Stimulated activated memory B cell treated with anti-CD40 and anti-IgM and Interleukin-4, amounts not matched to agents 10 μg/mL and 1 μg/mL and 100 μg/mL, for 72 hours (primary cell): ENCODE data around the gene ACTR1A.

ENCODE experiments used
- ATAC-seq: fragments of 150-1000 bp; cut with Tn5 transposase; 2 replicates; pipeline ENCODE4 v1.10.0; 2021
- H3K27ac Mint-ChIP-seq: one replicate; pipeline ENCODE4 v1.8.0; 2022; ENCODE audit warnings: mild to moderate bottlenecking, mixed read lengths
- H3K27me3 Mint-ChIP-seq: one replicate; pipeline ENCODE4 v1.8.0; 2022; ENCODE audit warnings: mixed read lengths
- H3K36me3 Mint-ChIP-seq: one replicate; pipeline ENCODE4 v1.8.0; 2022; ENCODE audit warnings: mixed read lengths
- H3K4me1 Mint-ChIP-seq: one replicate; pipeline ENCODE4 v1.8.0; 2022; ENCODE audit warnings: mixed read lengths
- H3K4me3 Mint-ChIP-seq: one replicate; pipeline ENCODE4 v1.8.0; 2022; ENCODE audit warnings: mild to moderate bottlenecking, moderate library complexity, mixed read lengths
- H3K9me3 Mint-ChIP-seq: one replicate; pipeline ENCODE4 v1.8.0; 2022; ENCODE audit warnings: mixed read lengths

ACTR1A gene

GRCh38 chr10:102527546-102527945, 25.0 kb upstream of the ACTR1A start:
- Mint-ChIP-seq H3K4me3 (no peak overlapping the region), H3K27ac (no peak overlapping the region), H3K9me3 (no peaks in the 10 kb centered on the region), H3K36me3 (peaks cover 31% of the 10 kb centered on the region), H3K27me3 (no peaks in the 10 kb centered on the region), H3K4me1 (peaks cover 7% of the 10 kb centered on the region)
- ATAC-seq: no peak

DNA sequence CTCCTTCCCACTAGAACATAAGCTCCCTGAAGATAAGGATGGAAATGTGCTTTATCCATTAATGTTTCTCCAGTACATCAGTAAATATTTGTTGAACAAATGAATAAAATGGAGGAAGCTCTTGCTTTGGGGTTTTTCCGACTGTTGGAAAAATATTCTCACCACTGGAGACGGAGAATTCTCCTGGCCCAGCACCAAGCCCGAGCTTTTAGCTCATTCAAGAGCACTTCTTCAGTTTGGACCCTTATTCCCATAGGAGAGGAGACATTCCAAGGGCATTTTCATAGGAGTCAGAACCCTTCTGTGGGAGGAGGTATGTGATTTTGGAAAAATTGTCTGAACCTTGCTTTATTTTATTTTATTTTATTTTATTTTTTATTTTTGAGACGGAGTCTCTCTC, 22.2 kb upstream of the ACTR1A start:
- Mint-ChIP-seq H3K4me1 (no peaks in the 10 kb centered on the region), H3K4me3 (no peak overlapping the region), H3K9me3 (no peaks in the 10 kb centered on the region), H3K36me3 (peaks cover 46% of the 10 kb centered on the region), H3K27me3 (no peaks in the 10 kb centered on the region), H3K27ac (no peak overlapping the region)
- no peak for ATAC-seq

DNA sequence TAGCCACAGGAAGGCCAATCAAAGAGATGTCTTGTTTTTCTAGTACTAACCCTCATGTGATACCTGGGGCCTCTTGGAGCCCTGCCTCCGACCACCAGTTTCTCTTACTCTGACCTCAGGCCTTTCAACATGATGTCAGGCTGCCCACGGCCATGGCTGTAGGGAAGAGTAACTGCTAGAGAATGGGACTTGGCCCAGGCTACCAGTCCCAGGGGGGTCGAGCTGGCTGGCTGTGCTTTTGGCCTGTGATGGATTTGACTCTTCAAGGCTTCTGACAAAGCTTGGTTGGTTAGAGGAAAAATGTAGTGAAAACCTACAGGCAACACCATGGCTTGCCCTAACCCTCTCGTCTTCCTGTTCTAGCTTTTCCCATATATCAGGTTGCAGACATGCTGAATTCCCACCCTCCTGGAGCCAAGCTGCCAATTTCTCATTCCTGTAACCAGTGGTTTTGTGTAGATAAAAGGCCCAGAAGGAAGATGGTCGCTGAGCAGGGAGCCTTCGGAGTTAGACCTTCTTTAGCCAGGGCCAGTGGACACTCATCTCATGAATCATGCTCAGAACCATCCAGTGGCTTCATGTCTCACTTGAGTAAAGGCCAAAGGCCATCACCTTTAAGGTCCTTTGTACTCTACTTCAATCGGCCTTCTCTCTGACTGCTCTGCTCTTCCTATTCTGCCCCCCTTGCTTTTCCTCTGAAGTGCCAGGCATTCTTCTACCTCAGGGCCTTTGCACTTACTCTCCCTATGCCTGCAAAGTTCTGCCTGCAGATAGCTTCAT, 20.9 kb upstream of the ACTR1A start:
- no peaks in the 10 kb centered on the region for H3K27me3 Mint-ChIP-seq
- no peaks in the 10 kb centered on the region for H3K4me1 Mint-ChIP-seq
- H3K36me3 Mint-ChIP-seq: peaks cover 46% of the 10 kb centered on the region
- no peak for ATAC-seq
- no peak overlapping the region for H3K4me3 Mint-ChIP-seq
- H3K27ac Mint-ChIP-seq: no peak overlapping the region
- H3K9me3 Mint-ChIP-seq: no peaks in the 10 kb centered on the region

GRCh38 chr10:102522874-102523249, 20.4 kb upstream of the ACTR1A start:
- no peak for ATAC-seq
- Mint-ChIP-seq H3K4me1 (no peaks in the 10 kb centered on the region), H3K27me3 (no peaks in the 10 kb centered on the region), H3K9me3 (no peaks in the 10 kb centered on the region), H3K27ac (no peak overlapping the region), H3K36me3 (peaks cover 46% of the 10 kb centered on the region), H3K4me3 (no peak overlapping the region)

- H3K9me3 Mint-ChIP-seq: no peaks in the 10 kb centered on the region
- H3K36me3 Mint-ChIP-seq: peaks cover 39% of the 10 kb centered on the region
- no peaks in the 10 kb centered on the region for H3K4me1 Mint-ChIP-seq
- H3K4me3 Mint-ChIP-seq: no peak overlapping the region
- H3K27me3 Mint-ChIP-seq: no peaks in the 10 kb centered on the region
- no peak overlapping the region for H3K27ac Mint-ChIP-seq
- no peak for ATAC-seq
Observed at GRCh38 chr10:102519246-102519825, 16.8 kb upstream of the ACTR1A start.

- Mint-ChIP-seq H3K4me1 (no peaks in the 10 kb centered on the region), H3K4me3 (no peak overlapping the region), H3K27me3 (no peaks in the 10 kb centered on the region), H3K36me3 (peaks cover 35% of the 10 kb centered on the region), H3K9me3 (no peaks in the 10 kb centered on the region), H3K27ac (no peak overlapping the region)
- no peak for ATAC-seq
Observed at GRCh38 chr10:102517553-102517952, 15.0 kb upstream of the ACTR1A start.

DNA sequence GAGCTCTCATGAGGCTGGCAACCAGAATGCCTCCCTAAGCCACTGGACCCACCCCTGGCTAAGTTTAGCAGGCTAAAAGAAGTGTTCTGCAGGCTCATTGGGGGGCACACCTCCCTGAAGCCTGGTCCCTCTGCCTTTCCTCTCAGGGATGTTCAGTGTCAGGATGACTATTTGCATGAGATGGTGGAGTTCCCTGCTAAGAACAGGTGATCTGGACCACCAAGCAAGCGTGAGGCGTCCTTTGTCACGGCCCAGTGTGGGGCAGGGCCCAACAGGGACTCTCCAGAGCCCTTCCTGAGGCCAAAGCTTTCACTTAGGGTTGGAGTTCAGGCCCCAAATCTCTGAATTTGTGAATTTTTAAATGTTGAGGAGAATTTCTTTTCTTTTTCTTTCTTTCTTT, 13.2 kb upstream of the ACTR1A start:
- peaks cover 13% of the 10 kb centered on the region for H3K4me1 Mint-ChIP-seq
- no peak overlapping the region for H3K4me3 Mint-ChIP-seq
- H3K27me3 Mint-ChIP-seq: no peaks in the 10 kb centered on the region
- peaks cover 23% of the 10 kb centered on the region for H3K36me3 Mint-ChIP-seq
- no peak for ATAC-seq
- no peak overlapping the region for H3K27ac Mint-ChIP-seq
- H3K9me3 Mint-ChIP-seq: no peaks in the 10 kb centered on the region

DNA sequence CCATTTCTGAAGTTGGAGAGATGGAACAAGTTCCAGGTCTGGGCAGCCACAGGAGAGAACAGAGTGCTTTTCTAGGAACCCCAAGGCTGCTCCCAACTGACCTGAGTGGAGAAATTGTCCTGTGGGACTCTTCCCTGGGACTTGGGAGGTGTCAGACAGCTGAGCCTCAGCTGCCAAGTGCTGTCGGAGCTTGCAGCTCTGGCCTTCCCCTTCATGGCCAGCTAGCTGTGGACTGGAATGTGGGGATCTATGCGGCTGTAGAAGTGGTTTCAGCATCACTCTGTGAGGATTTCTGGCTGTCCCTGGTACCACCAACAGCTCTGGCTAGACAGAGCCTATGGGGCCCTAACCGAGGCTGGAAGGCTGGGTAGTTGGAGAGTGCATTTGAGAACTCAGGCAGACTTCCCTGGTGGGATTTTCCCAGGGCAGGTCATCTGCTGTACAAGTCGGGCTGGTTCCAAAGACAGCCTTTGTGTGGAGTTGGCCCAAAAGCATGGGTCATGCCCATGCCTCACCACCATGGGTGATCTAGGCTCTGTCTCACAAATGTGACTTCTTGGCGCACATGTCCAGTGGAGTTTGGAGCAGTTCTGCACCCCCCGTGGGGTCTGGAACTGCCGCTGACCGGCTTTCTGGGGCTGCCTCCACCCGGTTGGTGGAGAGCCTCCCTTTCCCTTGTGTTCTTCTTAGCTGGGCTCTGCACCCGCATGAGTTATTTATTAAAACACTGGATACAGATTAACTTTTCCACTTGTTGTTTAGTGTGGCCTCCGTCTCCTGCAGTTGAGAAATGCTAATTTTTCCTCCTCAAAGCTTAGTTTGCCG, 12.2 kb upstream of the ACTR1A start:
- no peaks in the 10 kb centered on the region for H3K27me3 Mint-ChIP-seq
- no peak overlapping the region for H3K27ac Mint-ChIP-seq
- H3K9me3 Mint-ChIP-seq: no peaks in the 10 kb centered on the region
- peaks cover 18% of the 10 kb centered on the region for H3K36me3 Mint-ChIP-seq
- no peak overlapping the region for H3K4me3 Mint-ChIP-seq
- no peak for ATAC-seq
- H3K4me1 Mint-ChIP-seq: peaks cover 13% of the 10 kb centered on the region

DNA sequence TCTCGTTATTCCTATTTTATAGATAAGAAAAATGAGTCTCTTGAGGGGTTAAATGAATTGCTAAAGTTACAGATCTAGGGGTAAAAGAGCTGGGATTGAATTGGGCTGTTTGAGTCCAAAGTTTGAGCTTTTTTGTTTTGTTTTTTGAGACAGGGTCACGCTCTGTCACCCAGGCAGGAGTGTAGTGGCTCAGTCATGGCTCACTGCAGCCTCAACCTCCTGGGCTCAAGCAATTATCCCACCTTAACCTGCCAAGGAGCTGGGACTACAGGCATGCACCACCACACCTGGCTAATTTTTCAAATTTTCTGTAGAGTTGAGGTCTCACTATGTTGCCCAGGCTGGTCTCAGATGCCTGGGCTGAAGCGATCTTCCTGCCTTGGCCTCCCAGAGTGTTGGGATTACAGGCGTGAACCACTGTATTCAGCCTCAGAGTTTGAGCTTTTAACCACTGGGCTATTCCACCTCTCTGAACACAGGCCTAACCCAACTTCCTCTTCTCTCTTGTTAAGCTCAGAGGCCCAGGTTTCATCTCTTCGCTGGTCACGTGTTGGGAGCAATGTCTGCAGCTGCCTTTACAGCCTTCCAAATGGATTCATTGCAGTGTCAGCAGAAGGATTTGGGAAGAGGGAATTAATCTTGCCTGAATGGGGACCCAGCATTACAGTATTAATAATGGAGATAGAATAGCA, 9.2 kb upstream of the ACTR1A start:
- Mint-ChIP-seq H3K4me1 (peaks cover 20% of the 10 kb centered on the region), H3K27ac (peak overlapping the region; percentile 86)
- ATAC-seq: peak; percentile 99

GRCh38 chr10:102509387-102509786, 6.9 kb upstream of the ACTR1A start:
- Mint-ChIP-seq H3K4me3 (no peak overlapping the region), H3K27me3 (no peaks in the 10 kb centered on the region), H3K9me3 (no peaks in the 10 kb centered on the region), H3K27ac (peak overlapping the region; percentile 18), H3K4me1 (peaks cover 34% of the 10 kb centered on the region), H3K36me3 (peaks cover 11% of the 10 kb centered on the region)
- ATAC-seq: no peak

More for the DNA sequence above, 9.2 kb upstream of the ACTR1A start:
- Mint-ChIP-seq H3K27me3 (no peaks in the 10 kb centered on the region), H3K9me3 (no peaks in the 10 kb centered on the region), H3K4me3 (no peak overlapping the region), H3K36me3 (peaks cover 11% of the 10 kb centered on the region)

DNA sequence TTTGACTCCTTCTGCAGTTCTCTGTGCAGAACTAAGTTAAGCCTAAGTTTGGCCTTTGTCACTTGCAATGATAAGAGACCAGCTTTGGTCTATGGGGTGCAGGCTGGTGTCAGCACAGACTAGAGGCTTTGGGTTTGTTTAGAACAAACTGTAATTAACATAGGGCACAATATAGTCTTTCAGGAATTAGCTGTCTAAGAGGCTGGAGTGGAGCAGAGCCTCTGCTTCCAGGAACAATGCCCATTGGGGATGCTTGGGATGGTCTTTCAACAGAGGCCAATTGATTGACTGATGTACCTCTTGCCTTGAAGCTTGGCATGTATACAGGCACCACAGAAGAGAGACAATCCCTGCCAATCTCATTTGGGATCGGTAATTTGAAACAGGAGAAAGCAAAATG, 6.0 kb upstream of the ACTR1A start:
- H3K4me3 Mint-ChIP-seq: no peak overlapping the region
- peaks cover 38% of the 10 kb centered on the region for H3K4me1 Mint-ChIP-seq
- H3K36me3 Mint-ChIP-seq: peaks cover 5% of the 10 kb centered on the region
- peak overlapping the region; percentile 18 for H3K27ac Mint-ChIP-seq
- no peak for ATAC-seq
- no peaks in the 10 kb centered on the region for H3K27me3 Mint-ChIP-seq
- no peaks in the 10 kb centered on the region for H3K9me3 Mint-ChIP-seq

DNA sequence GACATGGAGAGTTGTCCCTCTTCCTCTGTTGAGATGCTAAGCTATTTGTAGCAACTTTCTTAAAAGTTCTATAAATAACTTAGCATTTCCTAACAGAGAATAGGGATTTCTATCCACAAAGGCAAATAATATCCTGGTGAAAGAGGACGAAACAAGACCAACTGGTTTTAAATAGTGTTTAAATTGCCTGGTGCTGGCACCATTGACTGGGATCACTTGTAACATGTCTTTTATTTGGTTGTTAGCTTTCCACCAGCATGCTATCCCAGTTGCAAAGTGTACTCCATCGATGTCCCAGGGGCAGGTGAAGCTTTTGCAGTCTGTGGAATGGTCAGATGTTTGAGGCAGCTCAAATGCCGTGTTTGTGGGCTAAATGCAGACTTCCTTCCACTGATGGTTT, 5.0 kb upstream of the ACTR1A start:
- peaks cover 38% of the 10 kb centered on the region for H3K4me1 Mint-ChIP-seq
- no peaks in the 10 kb centered on the region for H3K36me3 Mint-ChIP-seq
- no peaks in the 10 kb centered on the region for H3K9me3 Mint-ChIP-seq
- ATAC-seq: no peak
- no peaks in the 10 kb centered on the region for H3K27me3 Mint-ChIP-seq
- H3K27ac Mint-ChIP-seq: peak overlapping the region; percentile 20
- no peak overlapping the region for H3K4me3 Mint-ChIP-seq

DNA sequence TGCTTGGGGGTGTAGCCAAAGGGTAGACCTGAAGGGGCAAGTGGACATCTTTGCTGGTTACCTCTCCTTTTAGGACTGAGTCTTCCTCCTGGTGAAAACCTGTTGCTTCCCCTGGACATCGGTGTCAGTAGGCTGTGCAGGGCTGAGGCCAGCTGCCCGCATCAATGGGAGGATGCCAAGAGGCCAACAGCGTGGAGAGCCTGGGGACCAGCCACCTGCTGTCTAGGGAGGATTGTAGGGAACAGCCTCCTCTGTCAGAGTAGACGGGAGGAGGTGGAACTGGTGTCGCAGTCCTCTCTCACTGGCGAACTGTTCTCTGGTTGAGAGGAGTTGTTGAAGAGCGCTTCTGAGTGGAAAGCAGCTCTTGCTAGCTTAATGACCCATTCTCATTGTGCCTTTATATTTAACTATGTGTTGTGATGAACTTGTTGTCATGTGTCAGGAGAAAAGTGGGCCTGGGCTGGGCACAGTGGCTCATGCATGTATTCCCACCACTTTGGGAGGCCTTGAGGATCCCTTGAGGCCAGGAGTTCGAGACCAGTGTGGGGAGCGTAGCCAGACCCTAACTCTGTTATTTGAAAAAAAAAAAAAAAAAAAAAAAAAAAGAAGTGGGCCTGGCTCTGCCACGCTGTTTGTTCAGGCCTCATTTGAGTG, 3.1 kb upstream of the ACTR1A start:
- Mint-ChIP-seq H3K9me3 (no peaks in the 10 kb centered on the region), H3K36me3 (no peaks in the 10 kb centered on the region), H3K4me1 (peaks cover 25% of the 10 kb centered on the region), H3K27ac (no peak overlapping the region), H3K4me3 (no peak overlapping the region), H3K27me3 (no peaks in the 10 kb centered on the region)
- ATAC-seq: no peak

- no peak for ATAC-seq
- H3K27me3 Mint-ChIP-seq: no peaks in the 10 kb centered on the region
- no peaks in the 10 kb centered on the region for H3K9me3 Mint-ChIP-seq
- H3K36me3 Mint-ChIP-seq: no peaks in the 10 kb centered on the region
- peaks cover 27% of the 10 kb centered on the region for H3K4me1 Mint-ChIP-seq
- H3K4me3 Mint-ChIP-seq: no peak overlapping the region
- H3K27ac Mint-ChIP-seq: no peak overlapping the region
Observed at GRCh38 chr10:102504976-102505300, 2.4 kb upstream of the ACTR1A start.
